Epithelial cell of esophagus (primary cell): ENCODE results near the gene CCDC192.

Experiments
- DNase-seq: peaks from one replicate; pipeline ENCODE4 v3.0.0; 2010; ENCODE audit warnings: low read depth
- H3K4me3 ChIP-seq: 2 replicates; pipeline ENCODE4 v1.5.1; 2011; ENCODE audit warnings: mild to moderate bottlenecking, low read length, control low read depth
- CTCF ChIP-seq: IDR thresholded peaks from 2 replicates; pipeline ENCODE4 v1.5.1; 2011; ENCODE audit warnings: low read depth, mild to moderate bottlenecking, low read length, control low read depth, inconsistent platforms; ENCODE audit not compliant: insufficient read depth; ENCODE audit errors: missing control alignments

Gene CCDC192

GRCh38 chr5:127684726-127685467, 18.3 kb upstream of the CCDC192 start:
- TF ChIP-seq CTCF: no peak
- H3K4me3 ChIP-seq: no peak overlapping the region
- peak; percentile 8 for DNase-seq

GRCh38 chr5:127685662-127686061, 17.5 kb upstream of the CCDC192 start:
- TF ChIP-seq CTCF: no peak
- no peak overlapping the region for H3K4me3 ChIP-seq
- peak; percentile 14 for DNase-seq

- H3K4me3 ChIP-seq: no peak overlapping the region
- no peak for TF ChIP-seq CTCF
- DNase-seq: no peak
Observed at GRCh38 chr5:127686424-127686823, 16.8 kb upstream of the CCDC192 start.

GRCh38 chr5:127694518-127695171, 8.5 kb upstream of the CCDC192 start:
- H3K4me3 ChIP-seq: no peak overlapping the region
- no peak for TF ChIP-seq CTCF
- DNase-seq: no peak

GRCh38 chr5:127695346-127695745, 7.8 kb upstream of the CCDC192 start:
- DNase-seq: no peak
- no peak overlapping the region for H3K4me3 ChIP-seq
- TF ChIP-seq CTCF: no peak

GRCh38 chr5:127696683-127697082, 6.5 kb upstream of the CCDC192 start:
- no peak for TF ChIP-seq CTCF
- no peak for DNase-seq

More at GRCh38 chr5:127696683-127697082, 6.5 kb upstream of the CCDC192 start:
- H3K4me3 ChIP-seq: no peak overlapping the region
